Stimulated activated naive CD8-positive, alpha-beta T cell treated with anti-CD3 and anti-CD28 coated beads, Interleukin-15, Interleukin-2, amounts not matched to agents 100 U/mL and 50 U/mL, for 24 hours (primary cell): ENCODE data around the gene VWC2.

Experiments
- ATAC-seq: fragments of 150-1000 bp; cut with Tn5 transposase; one replicate; pipeline ENCODE4 v1.10.0; 2021
- DNase-seq: peaks from one replicate; pipeline ENCODE4 v3.0.0; 2021

The VWC2 gene

GRCh38 chr7:49773218-49773935 lies at the start of gene VWC2:
Gene VWC2 (plus strand): TSS chr7:49773638. CDS start chr7:49775436, 1,798 bp downstream.
- no peak for ATAC-seq
- DNase-seq, result no peak

GRCh38 chr7:49724071-49724470 lies 49.4 kb upstream of the VWC2 start:
- ATAC-seq (no peak), DNase-seq (no peak)

GRCh38 chr7:49731836-49732235 lies 41.6 kb upstream of the VWC2 start:
- DNase-seq, result no peak

GRCh38 chr7:49762666-49763065 lies 10.8 kb upstream of the VWC2 start:
- no peak for ATAC-seq

More at GRCh38 chr7:49731836-49732235, 41.6 kb upstream of the VWC2 start:
- ATAC-seq, result no peak

DNA sequence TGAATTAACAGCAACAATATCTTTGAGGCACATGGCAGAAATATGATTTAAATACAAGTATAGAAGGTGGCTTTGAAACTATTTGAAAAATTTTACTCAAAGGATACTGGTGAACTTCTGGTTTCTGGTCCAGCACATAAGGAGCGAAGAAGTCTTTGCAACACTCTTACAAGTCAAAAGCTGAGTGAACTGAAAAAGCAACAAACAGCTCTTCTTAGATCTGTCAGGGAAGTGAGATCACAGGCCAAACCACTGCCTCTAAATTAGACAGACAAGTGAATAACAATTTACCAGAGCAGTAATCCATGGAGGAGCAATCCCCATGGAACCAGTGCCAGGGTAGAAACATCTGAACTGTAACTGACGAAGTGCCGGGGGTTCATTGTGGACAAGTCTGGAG lies 9.6 kb upstream of the VWC2 start:
- DNase-seq (no peak), ATAC-seq (no peak)

More at GRCh38 chr7:49762666-49763065, 10.8 kb upstream of the VWC2 start:
- no peak for DNase-seq

DNA sequence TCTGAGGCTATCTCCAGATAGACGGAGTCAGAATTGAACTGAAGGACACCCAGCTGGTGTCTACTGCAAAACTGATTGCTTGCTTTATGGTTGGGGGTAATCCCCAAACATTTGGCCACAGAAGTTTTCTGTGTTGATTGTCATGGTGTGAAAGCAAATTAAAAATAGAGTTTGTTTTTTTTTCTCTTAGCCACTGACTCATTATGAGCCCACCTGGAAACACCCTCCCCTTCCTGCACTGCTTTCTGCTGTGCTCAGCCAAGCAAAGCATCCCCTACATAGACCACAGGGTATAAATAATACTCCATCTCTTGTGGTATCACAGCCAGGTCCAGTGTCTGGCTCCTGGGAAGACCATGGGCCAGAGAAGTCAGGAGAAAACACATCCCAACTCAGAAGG lies 6.5 kb upstream of the VWC2 start:
- DNase-seq, result no peak
- no peak for ATAC-seq

GRCh38 chr7:49767719-49768118 lies 5.7 kb upstream of the VWC2 start:
- no peak for DNase-seq
- no peak for ATAC-seq

GRCh38 chr7:49768254-49768653 lies 5.2 kb upstream of the VWC2 start:
- DNase-seq (no peak), ATAC-seq (no peak)

GRCh38 chr7:49768835-49769234 lies 4.6 kb upstream of the VWC2 start:
- ATAC-seq, result no peak
- no peak for DNase-seq

GRCh38 chr7:49769285-49769857 lies 4.1 kb upstream of the VWC2 start:
- ATAC-seq (no peak), DNase-seq (no peak)

DNA sequence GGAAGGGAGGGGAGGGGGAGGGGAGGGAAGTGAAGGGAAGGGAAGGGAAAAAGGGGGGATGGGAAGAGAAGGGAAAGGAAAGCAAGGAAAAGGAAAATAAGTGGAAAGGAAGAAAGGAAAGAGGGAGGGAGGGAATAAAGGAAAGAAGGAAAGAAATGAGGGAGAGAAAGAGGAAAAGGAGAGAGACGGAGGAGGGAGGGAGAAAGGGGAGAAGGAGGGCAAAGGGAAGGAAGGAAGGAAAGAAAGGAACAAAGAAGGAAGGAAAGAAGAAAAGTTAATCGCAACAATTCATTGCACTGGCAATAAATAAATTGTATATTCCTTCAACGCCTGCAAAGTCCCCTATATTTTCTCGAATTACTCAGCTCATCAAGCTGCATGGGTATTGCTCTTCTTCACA lies 2.6 kb upstream of the VWC2 start:
- DNase-seq (no peak), ATAC-seq (no peak)

- ATAC-seq, result no peak
- DNase-seq, result no peak
These were observed 1.8 kb upstream of the VWC2 start for GRCh38 chr7:49771427-49772176.

- no peak for ATAC-seq
- no peak for DNase-seq
These were observed 571 bp upstream of the VWC2 start for GRCh38 chr7:49772916-49773217.

DNA sequence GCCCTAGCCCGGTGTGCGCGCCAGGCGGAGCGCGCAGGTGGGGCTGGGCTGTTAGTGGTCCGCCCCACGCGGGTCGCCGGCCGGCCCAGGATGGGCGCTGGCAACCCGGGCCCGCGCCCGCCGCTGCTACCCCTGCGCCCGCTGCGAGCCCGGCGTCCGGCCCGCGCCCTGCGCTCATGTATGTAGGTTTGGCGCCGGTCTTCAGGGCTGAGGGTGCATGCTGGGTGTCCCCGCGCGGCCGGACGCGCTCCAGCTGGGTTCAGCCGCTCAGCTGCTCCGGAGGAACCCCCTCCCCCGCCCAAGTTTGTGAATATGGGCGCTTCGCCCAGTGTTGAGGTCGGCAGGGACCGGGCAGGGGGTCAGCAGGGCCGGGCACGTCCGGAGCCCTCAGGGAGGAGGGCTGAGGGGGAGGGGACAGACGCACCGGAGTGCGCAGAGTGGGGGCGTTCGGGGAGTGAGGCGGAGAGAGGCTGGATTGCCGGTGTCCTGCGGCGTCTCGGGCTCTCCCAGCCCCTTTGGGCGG lies 559 bp downstream of the VWC2 start:
- peak; percentile 44 for ATAC-seq
- DNase-seq, result no peak

DNA sequence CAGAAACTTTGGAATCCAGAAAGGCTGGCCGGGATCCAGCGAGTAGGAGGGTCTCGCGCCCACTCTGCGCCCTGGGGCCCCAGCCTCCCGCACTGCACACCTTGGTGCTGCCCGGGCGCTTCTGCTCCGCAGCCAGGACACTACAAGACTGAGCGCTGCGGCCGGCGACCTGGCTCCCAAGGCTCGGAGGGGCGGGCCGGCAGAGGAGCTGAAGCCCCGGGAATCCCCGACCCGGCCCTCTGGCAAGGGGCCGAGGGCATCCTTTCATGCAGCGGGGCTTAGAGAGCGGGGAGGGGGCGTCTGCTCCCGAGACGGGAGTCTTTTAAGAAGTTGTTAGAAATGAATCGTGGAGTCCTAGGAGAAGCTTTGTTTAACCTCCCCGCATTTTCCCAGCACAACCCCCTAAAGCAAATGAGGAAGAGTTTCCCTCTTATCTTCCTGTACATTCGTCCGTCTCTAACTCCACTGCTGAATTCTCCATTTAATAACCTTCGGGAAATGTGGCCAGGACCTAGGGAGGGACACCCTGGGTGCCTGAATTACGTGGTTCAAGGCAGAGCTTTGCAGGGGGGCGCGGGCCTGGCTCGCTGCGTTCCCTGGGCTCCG lies 1.1 kb downstream of the VWC2 start:
- ATAC-seq (no peak), DNase-seq (no peak)

DNA sequence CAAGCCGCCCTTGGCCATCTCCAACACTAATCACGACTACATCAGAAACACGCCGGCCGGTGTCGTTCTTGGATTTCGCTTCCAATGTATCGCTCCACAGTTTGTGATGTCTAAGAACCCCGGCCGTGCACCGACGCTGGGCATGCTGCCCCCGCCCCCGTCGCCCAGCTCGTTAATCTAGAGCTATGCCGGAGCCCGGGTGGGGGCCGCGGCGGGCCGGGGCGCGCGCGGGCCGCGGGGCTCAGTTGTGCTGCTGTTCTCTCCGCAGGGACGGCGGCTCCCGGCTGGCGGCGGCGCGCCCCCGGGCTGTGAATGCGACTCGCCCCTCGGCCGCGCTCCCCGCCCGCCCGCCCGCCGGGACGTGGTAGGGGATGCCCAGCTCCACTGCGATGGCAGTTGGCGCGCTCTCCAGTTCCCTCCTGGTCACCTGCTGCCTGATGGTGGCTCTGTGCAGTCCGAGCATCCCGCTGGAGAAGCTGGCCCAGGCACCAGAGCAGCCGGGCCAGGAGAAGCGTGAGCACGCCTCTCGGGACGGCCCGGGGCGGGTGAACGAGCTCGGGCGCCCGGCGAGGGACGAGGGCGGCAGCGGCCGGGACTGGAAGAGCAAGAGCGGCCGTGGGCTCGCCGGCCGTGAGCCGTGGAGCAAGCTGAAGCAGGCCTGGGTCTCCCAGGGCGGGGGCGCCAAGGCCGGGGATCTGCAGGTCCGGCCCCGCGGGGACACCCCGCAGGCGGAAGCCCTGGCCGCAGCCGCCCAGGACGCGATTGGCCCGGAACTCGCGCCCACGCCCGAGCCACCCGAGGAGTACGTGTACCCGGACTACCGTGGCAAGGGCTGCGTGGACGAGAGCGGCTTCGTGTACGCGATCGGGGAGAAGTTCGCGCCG lies 1.9 kb downstream of the VWC2 start:
- DNase-seq, result no peak
- peak; percentile 11 for ATAC-seq

GRCh38 chr7:49775949-49776443 lies 2.6 kb downstream of the VWC2 start:
- ATAC-seq (no peak), DNase-seq (no peak)

DNA sequence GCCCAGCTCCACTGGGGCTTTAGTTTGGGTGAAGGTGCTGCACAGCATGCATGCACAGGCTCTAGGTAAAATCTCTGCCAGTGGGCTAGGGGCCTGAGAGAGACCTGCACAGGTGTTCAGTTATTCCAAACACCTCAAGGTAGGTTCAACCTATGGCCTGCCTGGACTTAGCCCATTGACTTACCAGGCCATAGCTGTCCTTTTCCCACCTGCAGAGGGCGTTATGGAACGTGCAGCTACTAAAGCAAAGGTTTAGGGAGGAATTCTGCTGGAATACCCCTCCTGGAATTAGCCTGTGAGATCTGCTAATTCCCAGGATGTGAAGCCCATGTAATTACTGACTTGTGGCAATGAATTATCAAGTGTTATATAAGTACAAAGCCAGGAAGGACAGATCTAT lies 3.6 kb downstream of the VWC2 start:
- ATAC-seq, result no peak
- no peak for DNase-seq

GRCh38 chr7:49778731-49779270 lies 5.4 kb downstream of the VWC2 start:
- ATAC-seq (no peak), DNase-seq (no peak)

DNA sequence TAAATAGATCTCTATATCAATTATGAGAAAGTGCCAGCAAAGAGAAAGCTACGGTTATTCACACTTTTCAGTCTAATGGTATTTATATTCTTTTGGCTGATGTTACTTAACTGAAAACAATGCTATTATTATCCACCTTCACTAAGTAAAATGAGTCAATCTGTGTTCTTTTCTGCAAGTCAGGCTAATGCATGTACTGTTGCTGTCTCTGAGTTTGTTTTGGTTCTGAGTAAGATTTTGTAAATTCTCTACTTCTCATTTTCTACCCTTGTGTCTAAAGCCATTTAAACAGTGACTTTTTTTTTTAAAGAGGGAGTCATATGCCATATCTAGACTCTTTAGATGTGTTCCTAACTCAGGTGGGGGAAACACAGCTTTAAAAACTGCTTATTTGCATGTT lies 7.5 kb downstream of the VWC2 start:
- no peak for ATAC-seq

DNA sequence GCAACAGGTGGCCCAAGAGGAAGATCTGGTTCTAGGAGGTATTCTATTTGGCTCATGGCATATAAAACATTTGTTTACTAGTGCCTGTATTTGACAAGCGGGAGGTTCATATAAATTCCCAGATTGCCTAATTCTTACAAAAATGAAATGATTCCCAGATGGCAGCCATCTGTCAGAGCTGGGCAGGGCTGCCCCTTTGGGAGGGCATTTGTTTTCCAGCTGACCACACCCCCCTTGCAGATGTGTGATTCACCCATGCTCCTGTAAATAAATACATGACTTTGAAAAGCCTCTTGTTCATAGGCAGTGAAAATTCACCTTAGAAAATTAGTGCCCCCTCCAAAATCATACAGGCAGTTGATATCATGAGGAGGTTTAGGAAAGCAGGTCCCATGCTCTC lies 8.6 kb downstream of the VWC2 start:
- ATAC-seq (no peak), DNase-seq (no peak)

More for the DNA sequence above, 7.5 kb downstream of the VWC2 start:
- DNase-seq, result no peak
